Measurements from ENCODE around the gene KDM5B.

GRCh38 chr1:202818819-202819218, 10.6 kb upstream of the KDM5B start:
- TF ChIP-seq POLR2A (IDR thresholded peaks at IDR 0.05), result no peak
- TF ChIP-seq, protein P1, sequence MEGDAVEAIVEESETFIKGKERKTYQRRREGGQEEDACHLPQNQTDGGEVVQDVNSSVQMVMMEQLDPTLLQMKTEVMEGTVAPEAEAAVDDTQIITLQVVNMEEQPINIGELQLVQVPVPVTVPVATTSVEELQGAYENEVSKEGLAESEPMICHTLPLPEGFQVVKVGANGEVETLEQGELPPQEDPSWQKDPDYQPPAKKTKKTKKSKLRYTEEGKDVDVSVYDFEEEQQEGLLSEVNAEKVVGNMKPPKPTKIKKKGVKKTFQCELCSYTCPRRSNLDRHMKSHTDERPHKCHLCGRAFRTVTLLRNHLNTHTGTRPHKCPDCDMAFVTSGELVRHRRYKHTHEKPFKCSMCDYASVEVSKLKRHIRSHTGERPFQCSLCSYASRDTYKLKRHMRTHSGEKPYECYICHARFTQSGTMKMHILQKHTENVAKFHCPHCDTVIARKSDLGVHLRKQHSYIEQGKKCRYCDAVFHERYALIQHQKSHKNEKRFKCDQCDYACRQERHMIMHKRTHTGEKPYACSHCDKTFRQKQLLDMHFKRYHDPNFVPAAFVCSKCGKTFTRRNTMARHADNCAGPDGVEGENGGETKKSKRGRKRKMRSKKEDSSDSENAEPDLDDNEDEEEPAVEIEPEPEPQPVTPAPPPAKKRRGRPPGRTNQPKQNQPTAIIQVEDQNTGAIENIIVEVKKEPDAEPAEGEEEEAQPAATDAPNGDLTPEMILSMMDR (IDR thresholded peaks at IDR 0.05), result no peak

Data from body of pancreas (tissue), 4 donors.